OCI-LY7 (cell line): ENCODE measurements around the gene SSBP4. TPM values are rescaled to one million over a fixed set of nuclear protein-coding genes. Genes with fewer than 3 reads are reported as not detected.

Experiments
- BruUV-seq: library from RNA; stranded (reverse); fragments of 400-500 nt; replicated peaks from 2 replicates; lab custom pipeline; 2021; lab: Mats Ljungman, UMichigan
- CTCF ChIA-PET: fragments of 300-600 bp; sonication (Branson Sonifier 250); formaldehyde crosslinking; loops from one replicate; lab custom pipeline; 2022; ENCODE audit warnings: antibody characterized with exemption; ENCODE audit not compliant: unreplicated experiment; lab: Charles Lee
- POLR2A ChIA-PET: fragments of 300-600 bp; sonication (Branson Sonifier 250); formaldehyde crosslinking; loops from one replicate; lab custom pipeline; 2022; ENCODE audit warnings: antibody characterized with exemption; lab: Charles Lee
- DNase-seq: peaks from one replicate; pipeline ENCODE4 v3.0.0-alpha.2; 2015; ENCODE audit warnings: low spot score
- H2AFZ ChIP-seq: fragments of 200-600 bp; sonication (generic), shearing (Covaris generic); 2 replicates; pipeline ENCODE4 v1.6.1; 2014; ENCODE audit warnings: mild to moderate bottlenecking, antibody characterized with exemption, low read length, moderate library complexity
- H3K27ac ChIP-seq: fragments of 200-600 bp; sonication (generic); 2 replicates; pipeline ENCODE4 v1.5.1; 2014; ENCODE audit warnings: mixed run types, low read depth, mild to moderate bottlenecking, moderate library complexity, low read length, inconsistent platforms; ENCODE audit not compliant: poor library complexity, severe bottlenecking
- H3K36me3 ChIP-seq: fragments of 200-600 bp; sonication (generic); 2 replicates; pipeline ENCODE4 v1.6.1; 2014; ENCODE audit warnings: mild to moderate bottlenecking, antibody characterized with exemption, low read length, moderate library complexity, mixed read lengths; ENCODE audit not compliant: insufficient read depth
- H3K4me1 ChIP-seq: fragments of 200-600 bp; sonication (generic); 2 replicates; pipeline ENCODE4 v1.5.1; 2014; ENCODE audit warnings: mild to moderate bottlenecking, low read length; ENCODE audit not compliant: insufficient read depth, poor library complexity, severe bottlenecking
- H3K4me2 ChIP-seq: fragments of 200-600 bp; sonication (generic); 2 replicates; pipeline ENCODE4 v1.6.1; 2014; ENCODE audit warnings: mild to moderate bottlenecking, low read length
- H3K4me3 ChIP-seq: fragments of 200-600 bp; sonication (generic); 2 replicates; pipeline ENCODE4 v1.5.1; 2014; ENCODE audit warnings: mild to moderate bottlenecking, low read depth, low read length; ENCODE audit not compliant: poor library complexity, severe bottlenecking
- H3K79me2 ChIP-seq: fragments of 200-600 bp; sonication (generic); 2 replicates; pipeline ENCODE4 v1.6.1; 2016; ENCODE audit warnings: low read depth, mild to moderate bottlenecking, low read length, moderate library complexity, mixed read lengths; ENCODE audit not compliant: insufficient read depth
- H3K9me2 ChIP-seq: fragments of 200-600 bp; sonication (generic); 2 replicates; pipeline ENCODE4 v1.6.1; 2016; ENCODE audit warnings: mild to moderate bottlenecking, low read length, mixed read lengths; ENCODE audit not compliant: insufficient read depth
- H3K9me3 ChIP-seq: fragments of 200-600 bp; sonication (generic); 2 replicates; pipeline ENCODE4 v1.6.1; 2014; ENCODE audit warnings: mild to moderate bottlenecking, mixed run types, low read length, mixed read lengths
- H4K20me1 ChIP-seq: fragments of 200-600 bp; sonication (generic); 2 replicates; pipeline ENCODE4 v1.6.1; 2014; ENCODE audit warnings: mild to moderate bottlenecking, antibody characterized with exemption, low read length, moderate library complexity, mixed read lengths; ENCODE audit not compliant: insufficient read depth
- EZH2phosphoT487 ChIP-seq: fragments of 200-600 bp; sonication (generic); IDR thresholded peaks from 2 replicates; pipeline ENCODE4 v1.6.1; 2018; ENCODE audit warnings: low read depth, borderline replicate concordance, mild to moderate bottlenecking, mixed run types, antibody characterized with exemption, low read length, moderate library complexity, mixed read lengths
- intact Hi-C: fragments of 100-400 bp; cut with micrococcal nuclease; formaldehyde crosslinking; loops from one replicate; pipeline ENCODE4 v1.10.0; 2022; ENCODE audit not compliant: unreplicated experiment
- total RNA-seq, 2 experiments: library from RNA; depleted of rRNA in 1 of 2; stranded (reverse); fragments of >200 nt in 1 of 2; shearing (Covaris generic) in 1 of 2; gene quantifications; 2 replicates each; pipeline ENCODE4 v1.2.3, GENCODE V29; 2014 to 2022
- TF ChIP-seq, protein P1 (sequence below): fragments of 200-600 bp; sonication (generic); conservative IDR thresholded peaks from 2 replicates; pipeline ENCODE4 v1.5.1; 2014; ENCODE audit warnings: mild to moderate bottlenecking, antibody characterized with exemption, low read length, moderate library complexity, mixed read lengths

SSBP4 gene
- total RNA-seq, 2 experiments from 2014 or later = 92.9 to 117 TPM

DNA sequence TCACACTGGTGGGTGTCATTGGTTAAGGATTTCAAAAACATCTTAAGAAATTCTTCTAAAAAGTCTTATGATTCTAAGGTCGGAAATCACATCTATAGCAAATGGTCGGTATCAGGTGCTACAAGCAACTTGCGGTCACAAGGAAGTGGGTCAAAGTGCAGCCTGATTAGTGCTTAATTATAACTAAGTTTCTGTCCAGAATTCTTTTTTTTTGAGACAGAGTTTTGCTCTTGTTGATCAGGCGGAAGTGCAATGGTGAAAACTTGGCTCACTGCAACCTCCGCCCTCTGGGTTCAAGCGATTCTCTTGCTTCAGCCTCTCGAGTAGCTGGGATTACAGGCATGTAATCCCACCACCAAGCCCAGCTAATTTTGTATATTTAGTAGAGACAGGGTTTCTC, 34.4 kb upstream of the SSBP4 start:
- no peak for TF ChIP-seq EZH2phosphoT487
- TF ChIP-seq, protein P1, sequence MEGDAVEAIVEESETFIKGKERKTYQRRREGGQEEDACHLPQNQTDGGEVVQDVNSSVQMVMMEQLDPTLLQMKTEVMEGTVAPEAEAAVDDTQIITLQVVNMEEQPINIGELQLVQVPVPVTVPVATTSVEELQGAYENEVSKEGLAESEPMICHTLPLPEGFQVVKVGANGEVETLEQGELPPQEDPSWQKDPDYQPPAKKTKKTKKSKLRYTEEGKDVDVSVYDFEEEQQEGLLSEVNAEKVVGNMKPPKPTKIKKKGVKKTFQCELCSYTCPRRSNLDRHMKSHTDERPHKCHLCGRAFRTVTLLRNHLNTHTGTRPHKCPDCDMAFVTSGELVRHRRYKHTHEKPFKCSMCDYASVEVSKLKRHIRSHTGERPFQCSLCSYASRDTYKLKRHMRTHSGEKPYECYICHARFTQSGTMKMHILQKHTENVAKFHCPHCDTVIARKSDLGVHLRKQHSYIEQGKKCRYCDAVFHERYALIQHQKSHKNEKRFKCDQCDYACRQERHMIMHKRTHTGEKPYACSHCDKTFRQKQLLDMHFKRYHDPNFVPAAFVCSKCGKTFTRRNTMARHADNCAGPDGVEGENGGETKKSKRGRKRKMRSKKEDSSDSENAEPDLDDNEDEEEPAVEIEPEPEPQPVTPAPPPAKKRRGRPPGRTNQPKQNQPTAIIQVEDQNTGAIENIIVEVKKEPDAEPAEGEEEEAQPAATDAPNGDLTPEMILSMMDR = no peak
- ChIA-PET CTCF (no interaction called here), POLR2A (no interaction called here)
- Histone ChIP-seq H4K20me1 (no peaks in the 10 kb centered on the region), H2AFZ (no peak overlapping the region), H3K4me1 (peaks cover 9% of the 10 kb centered on the region), H3K9me2 (no peaks in the 10 kb centered on the region), H3K79me2 (no peaks in the 10 kb centered on the region), H3K27ac (no peak overlapping the region), H3K4me2 (no peak overlapping the region), H3K9me3 (no peaks in the 10 kb centered on the region), H3K36me3 (no peaks in the 10 kb centered on the region), H3K4me3 (no peak overlapping the region)
- no peak for DNase-seq
- intact Hi-C loops = no loop called here
- no TSS peak for BruUV-seq

DNA sequence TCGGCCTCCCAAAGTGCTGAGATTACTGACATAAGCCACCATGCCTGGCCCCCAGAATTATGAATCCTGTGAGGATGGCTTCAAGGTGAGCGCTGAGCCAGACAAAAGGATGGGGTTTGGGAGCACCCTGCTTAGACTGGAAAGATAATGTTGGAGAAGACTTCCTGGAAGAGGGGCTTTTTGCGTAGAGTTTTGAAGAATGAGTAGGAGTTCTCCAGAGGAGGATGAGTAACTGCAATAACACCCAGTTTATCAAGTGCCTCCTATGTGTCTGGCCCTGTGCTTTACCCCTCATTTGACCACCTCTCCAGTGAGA, 33.9 kb upstream of the SSBP4 start:
- no peak overlapping the region for H3K4me3 ChIP-seq
- BruUV-seq = no TSS peak
- H4K20me1 ChIP-seq = no peaks in the 10 kb centered on the region
- H3K4me1 ChIP-seq = peaks cover 9% of the 10 kb centered on the region
- H3K9me2 ChIP-seq = no peaks in the 10 kb centered on the region
- TF ChIP-seq, protein P1 = no peak
- TF ChIP-seq EZH2phosphoT487 = no peak
- intact Hi-C loops = no loop called here
- POLR2A ChIA-PET = no interaction called here
- H3K9me3 ChIP-seq = no peaks in the 10 kb centered on the region
- no peak overlapping the region for H2AFZ ChIP-seq
- CTCF ChIA-PET = no interaction called here
- H3K79me2 ChIP-seq = no peaks in the 10 kb centered on the region
- no peak overlapping the region for H3K4me2 ChIP-seq
- DNase-seq = no peak
- H3K36me3 ChIP-seq = no peaks in the 10 kb centered on the region
- no peak overlapping the region for H3K27ac ChIP-seq

DNA sequence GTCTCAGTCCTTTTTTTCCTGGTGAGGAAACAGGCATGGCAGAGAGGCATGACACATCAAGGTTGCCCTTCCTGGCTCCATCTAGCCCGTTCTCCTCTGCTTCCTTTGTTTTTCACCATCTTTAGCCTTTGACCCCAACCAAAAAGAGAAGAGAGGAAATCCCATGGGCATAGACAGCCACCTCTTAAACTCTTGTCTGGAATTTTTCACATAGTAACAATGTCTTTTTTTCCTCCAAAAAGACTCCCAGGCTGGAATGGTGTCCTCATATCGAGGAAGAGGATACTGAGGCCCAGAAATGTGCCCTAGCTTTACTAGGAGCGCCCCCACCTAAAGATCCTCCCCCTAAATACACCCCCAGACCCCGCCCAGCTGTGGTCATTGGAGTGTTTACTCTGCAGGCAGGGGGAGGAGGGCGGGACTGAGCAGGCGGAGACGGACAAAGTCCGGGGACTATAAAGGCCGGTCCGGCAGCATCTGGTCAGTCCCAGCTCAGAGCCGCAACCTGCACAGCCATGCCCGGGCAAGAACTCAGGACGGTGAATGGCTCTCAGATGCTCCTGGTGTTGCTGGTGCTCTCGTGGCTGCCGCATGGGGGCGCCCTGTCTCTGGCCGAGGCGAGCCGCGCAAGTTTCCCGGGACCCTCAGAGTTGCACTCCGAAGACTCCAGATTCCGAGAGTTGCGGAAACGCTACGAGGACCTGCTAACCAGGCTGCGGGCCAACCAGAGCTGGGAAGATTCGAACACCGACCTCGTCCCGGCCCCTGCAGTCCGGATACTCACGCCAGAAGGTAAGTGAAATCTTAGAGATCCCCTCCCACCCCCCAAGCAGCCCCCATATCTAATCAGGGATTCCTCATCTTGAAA, 33.3 kb upstream of the SSBP4 start, which contains the start of gene GDF15:
TSS of gene GDF15 (plus strand) at position 484 of the 868 bp plus-strand sequence. CDS start at position 516, 32 bp downstream.
- Histone ChIP-seq H2AFZ (no peak within 1 kb of the TSS), H3K79me2 (no peaks in the 10 kb centered on the region), H3K9me2 (no peaks in the 10 kb centered on the region), H3K4me1 (peaks cover 9% of the 10 kb centered on the region), H4K20me1 (no peaks in the 10 kb centered on the region), H3K4me3 (no peak within 1 kb of the TSS), H3K4me2 (no peak within 1 kb of the TSS), H3K36me3 (no peaks in the 10 kb centered on the region), H3K27ac (no peak within 1 kb of the TSS), H3K9me3 (no peaks in the 10 kb centered on the region)
- ChIA-PET POLR2A (no interaction called here), CTCF (no interaction called here)
- no TSS peak for BruUV-seq
- DNase-seq = peak; percentile 42
- no peak for TF ChIP-seq EZH2phosphoT487
- TF ChIP-seq, protein P1 = peak; percentile 79
- intact Hi-C loops = no loop called here
